Transverse colon (tissue), 3 donors: ENCODE data around the gene P2RX4.

Source experiments
- POLR2A ChIP-seq: fragments of 450-650 bp; IDR thresholded peaks from one replicate; pipeline ENCODE4 v1.6.1; 2016; ENCODE audit warnings: antibody characterized with exemption, mild to moderate bottlenecking, moderate library complexity
- TF ChIP-seq, protein P1 (sequence below), 5 experiments: fragments of 200-600 bp in 3 of 5; fragments of 450-650 bp in 2 of 5; sonication (generic) in 3 of 5; IDR thresholded peaks; 1 replicate in 2 of 5; 2 replicates in 3 of 5; pipeline ENCODE4 v1.5.1; 2016 to 2017; ENCODE audit warnings: antibody characterized with exemption in 5 of 5, inconsistent platforms in 3 of 5, mild to moderate bottlenecking in 2 of 5, moderate library complexity in 1 of 5

DNA sequence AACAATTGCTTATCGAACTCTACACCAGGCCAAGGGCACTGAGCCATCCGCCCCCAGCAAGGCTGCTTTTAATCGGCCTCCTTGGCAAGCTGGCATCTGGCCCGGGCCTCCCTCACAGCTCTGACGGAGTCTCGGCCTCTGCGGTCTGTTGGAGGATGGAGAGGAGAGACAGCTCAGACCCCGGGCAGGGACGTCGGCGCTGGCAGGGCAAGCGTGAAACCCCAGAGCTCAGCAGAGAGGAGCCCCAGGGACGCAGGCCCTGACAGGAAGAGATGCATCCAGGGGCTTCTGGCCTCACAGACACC is 69.1 kb downstream of the P2RX4 start:
- TF ChIP-seq, protein P1, sequence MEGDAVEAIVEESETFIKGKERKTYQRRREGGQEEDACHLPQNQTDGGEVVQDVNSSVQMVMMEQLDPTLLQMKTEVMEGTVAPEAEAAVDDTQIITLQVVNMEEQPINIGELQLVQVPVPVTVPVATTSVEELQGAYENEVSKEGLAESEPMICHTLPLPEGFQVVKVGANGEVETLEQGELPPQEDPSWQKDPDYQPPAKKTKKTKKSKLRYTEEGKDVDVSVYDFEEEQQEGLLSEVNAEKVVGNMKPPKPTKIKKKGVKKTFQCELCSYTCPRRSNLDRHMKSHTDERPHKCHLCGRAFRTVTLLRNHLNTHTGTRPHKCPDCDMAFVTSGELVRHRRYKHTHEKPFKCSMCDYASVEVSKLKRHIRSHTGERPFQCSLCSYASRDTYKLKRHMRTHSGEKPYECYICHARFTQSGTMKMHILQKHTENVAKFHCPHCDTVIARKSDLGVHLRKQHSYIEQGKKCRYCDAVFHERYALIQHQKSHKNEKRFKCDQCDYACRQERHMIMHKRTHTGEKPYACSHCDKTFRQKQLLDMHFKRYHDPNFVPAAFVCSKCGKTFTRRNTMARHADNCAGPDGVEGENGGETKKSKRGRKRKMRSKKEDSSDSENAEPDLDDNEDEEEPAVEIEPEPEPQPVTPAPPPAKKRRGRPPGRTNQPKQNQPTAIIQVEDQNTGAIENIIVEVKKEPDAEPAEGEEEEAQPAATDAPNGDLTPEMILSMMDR (IDR thresholded peaks at IDR 0.05) = no peak
- no peak for TF ChIP-seq POLR2A
